IMR-90 (cell line): Measurements from ENCODE around the gene ARMC10. TPM values are rescaled to one million over a fixed set of nuclear protein-coding genes. Genes with fewer than 3 reads are reported as not detected.
"Not testable (repeated sequence)": the region's sequence is repeated elsewhere in the genome, so short reads cannot be mapped to it uniquely, and the experiment has no call there.

ENCODE experiments used
- ATAC-seq: fragments of 200-7000 bp; cut with Tn5 transposase; 2 replicates; pipeline ENCODE4 v1.9.1; 2020; ENCODE audit warnings: low read depth, mild to moderate bottlenecking, moderate library complexity
- BruUV-seq: library from RNA; stranded (reverse); fragments of 400-500 nt; replicated peaks from 2 replicates; lab custom pipeline; 2021; lab: Mats Ljungman, UMichigan
- CTCF ChIA-PET: fragments of 300-600 bp; formaldehyde crosslinking; extraction: SDS; loops from one replicate; lab custom pipeline; 2021; ENCODE audit warnings: antibody characterized with exemption; lab: Yijun Ruan, JAX
- POLR2A ChIA-PET: fragments of 300-600 bp; sonication (Branson Sonifier 250); formaldehyde crosslinking; loops from one replicate; lab custom pipeline; 2022; ENCODE audit warnings: antibody characterized with exemption; ENCODE audit not compliant: unreplicated experiment; lab: Charles Lee
- DNase-seq: peaks from one replicate; pipeline ENCODE4 v3.0.0; 2013
- H2AFZ ChIP-seq: replicated peaks from 2 replicates; pipeline ENCODE3; 2013; ENCODE audit warnings: low read length, mild to moderate bottlenecking; ENCODE audit not compliant: poor library complexity
- H2AK5ac ChIP-seq: 2 replicates; pipeline ENCODE4 v1.6.1; 2013; ENCODE audit warnings: low read depth, low read length, inconsistent platforms
- H2AK9ac ChIP-seq: replicated peaks from 2 replicates; pipeline ENCODE3; 2013; ENCODE audit warnings: mild to moderate bottlenecking, low read depth, low read length, moderate library complexity; ENCODE audit not compliant: poor library complexity
- H2BK120ac ChIP-seq: 2 replicates; pipeline ENCODE4 v1.6.1; 2013; ENCODE audit warnings: low read depth, low read length, inconsistent platforms
- H2BK15ac ChIP-seq: 3 replicates; pipeline ENCODE4 v1.6.1; 2013; ENCODE audit warnings: low read depth, low read length, inconsistent platforms
- H2BK20ac ChIP-seq: 2 replicates; pipeline ENCODE4 v1.6.1; 2013; ENCODE audit warnings: low read depth, mild to moderate bottlenecking, inconsistent platforms, low read length, moderate library complexity
- H2BK5ac ChIP-seq: 2 replicates; pipeline ENCODE4 v1.6.1; 2013; ENCODE audit warnings: mild to moderate bottlenecking, low read depth, low read length, inconsistent platforms; ENCODE audit not compliant: poor library complexity, severe bottlenecking
- H3K14ac ChIP-seq: replicated peaks from 2 replicates; pipeline ENCODE4 v1.6.1; 2013; ENCODE audit warnings: low read depth, low read length, inconsistent platforms
- H3K18ac ChIP-seq: 2 replicates; pipeline ENCODE4 v1.6.1; 2013; ENCODE audit warnings: low read depth, low read length, control low read depth
- H3K23ac ChIP-seq: 2 replicates; pipeline ENCODE4 v1.6.1; 2013; ENCODE audit warnings: low read depth, low read length, inconsistent platforms
- H3K27ac ChIP-seq: 2 replicates; pipeline ENCODE4 v1.5.1; 2013; ENCODE audit warnings: mild to moderate bottlenecking, control low read depth, low read length; ENCODE audit not compliant: insufficient read depth
- H3K27me3 ChIP-seq: 2 replicates; pipeline ENCODE4 v1.6.1; 2013; ENCODE audit warnings: low read length; ENCODE audit not compliant: control insufficient read depth, insufficient read depth
- H3K36me3 ChIP-seq: 2 replicates; pipeline ENCODE4 v1.6.1; 2013; ENCODE audit warnings: low read length, mixed read lengths; ENCODE audit not compliant: control insufficient read depth, insufficient read depth
- H3K4ac ChIP-seq: 2 replicates; pipeline ENCODE4 v1.6.1; 2013; ENCODE audit warnings: low read depth, low read length, inconsistent platforms
- H3K4me1 ChIP-seq: 2 replicates; pipeline ENCODE4 v1.6.1; 2013; ENCODE audit warnings: low read length, mixed read lengths; ENCODE audit not compliant: control insufficient read depth, insufficient read depth
- H3K4me2 ChIP-seq: 2 replicates; pipeline ENCODE4 v1.6.1; 2013; ENCODE audit warnings: low read depth, mild to moderate bottlenecking, control low read depth, low read length, moderate library complexity
- H3K4me3 ChIP-seq: 2 replicates; pipeline ENCODE4 v1.5.1; 2013; ENCODE audit warnings: low read depth, mild to moderate bottlenecking, control low read depth, low read length, moderate library complexity; ENCODE audit not compliant: insufficient read depth
- H3K56ac ChIP-seq: 2 replicates; pipeline ENCODE4 v1.6.1; 2013; ENCODE audit warnings: low read length, inconsistent platforms; ENCODE audit not compliant: insufficient read depth; ENCODE audit errors: extremely low read depth
- H3K79me1 ChIP-seq, 2 experiments: 2 replicates each; pipeline ENCODE4 v1.6.1; 2013; ENCODE audit warnings: low read length in 2 of 2, inconsistent platforms in 1 of 2, low read depth in 1 of 2
- H3K9ac ChIP-seq: 2 replicates; pipeline ENCODE4 v1.6.1; 2013; ENCODE audit warnings: low read depth, low read length, control low read depth
- H3K9me1 ChIP-seq: 2 replicates; pipeline ENCODE4 v1.6.1; 2013; ENCODE audit warnings: low read length, inconsistent platforms; ENCODE audit not compliant: insufficient read depth
- H3K9me3 ChIP-seq: 2 replicates; pipeline ENCODE4 v1.6.1; 2013; ENCODE audit warnings: low read length; ENCODE audit not compliant: control insufficient read depth, insufficient read depth
- H4K20me1 ChIP-seq: 2 replicates; pipeline ENCODE4 v1.6.1; 2013; ENCODE audit warnings: low read length, inconsistent platforms; ENCODE audit not compliant: insufficient read depth
- H4K5ac ChIP-seq: 2 replicates; pipeline ENCODE4 v1.6.1; 2013; ENCODE audit warnings: mild to moderate bottlenecking, low read depth, low read length, control low read depth
- H4K8ac ChIP-seq, 2 experiments: 2 replicates each; pipeline ENCODE4 v1.6.1; 2013; ENCODE audit warnings: low read depth in 2 of 2, low read length in 2 of 2, control low read depth in 1 of 2, inconsistent platforms in 1 of 2
- H4K91ac ChIP-seq: 2 replicates; pipeline ENCODE4 v1.6.1; 2013; ENCODE audit warnings: low read depth, low read length, inconsistent platforms; ENCODE audit not compliant: insufficient read depth
- WGBS, 2 experiments: methylation state at CpG; one replicate each; pipeline versions ENCODE4 v1.1.5 to v1.1.7; 2013; ENCODE audit warnings: missing lambda C conversion rate in 2 of 2; ENCODE audit not compliant: insufficient read length in 1 of 2; ENCODE audit errors: extremely low coverage in 2 of 2; 5-methylcytosine and 5-hydroxymethylcytosine counted together
- dilution Hi-C: fragments of 300-500 bp; cut with HindIII; formaldehyde crosslinking; loops from one replicate; pipeline ENCODE4 v1.14.3; 2018; ENCODE audit warnings: low sequenced_read_pairs; ENCODE audit not compliant: unreplicated experiment
- in situ Hi-C: fragments of 300-500 bp; cut with MboI; formaldehyde crosslinking; loops from 3 replicates; pipeline ENCODE4 v1.14.3; 2019; ENCODE audit warnings: low sequenced_read_pairs, inconsistent platforms, mixed read lengths
- intact Hi-C: fragments of 100-400 bp; cut with micrococcal nuclease; formaldehyde crosslinking; loops from 2 replicates; pipeline ENCODE4 v1.10.0; 2022
- polyA plus RNA-seq, 3 experiments: library from polyadenylated mRNA; depleted of rRNA; stranded (reverse); fragments of >200 nt; gene quantifications; 2 replicates each; pipeline ENCODE4 v1.2.3, GENCODE V29; 2012; ENCODE audit warnings: low replicate concordance in 1 of 3
- total RNA-seq: library from RNA; depleted of rRNA; stranded (reverse); fragments of >200 nt; gene quantifications from 2 replicates; pipeline ENCODE4 v1.2.3, GENCODE V29; 2012

Gene ARMC10
- total and polyA plus RNA-seq, 2 of the 4 experiments (the other 2 are of a cell fraction), result 17.4 to 21.0 TPM

DNA sequence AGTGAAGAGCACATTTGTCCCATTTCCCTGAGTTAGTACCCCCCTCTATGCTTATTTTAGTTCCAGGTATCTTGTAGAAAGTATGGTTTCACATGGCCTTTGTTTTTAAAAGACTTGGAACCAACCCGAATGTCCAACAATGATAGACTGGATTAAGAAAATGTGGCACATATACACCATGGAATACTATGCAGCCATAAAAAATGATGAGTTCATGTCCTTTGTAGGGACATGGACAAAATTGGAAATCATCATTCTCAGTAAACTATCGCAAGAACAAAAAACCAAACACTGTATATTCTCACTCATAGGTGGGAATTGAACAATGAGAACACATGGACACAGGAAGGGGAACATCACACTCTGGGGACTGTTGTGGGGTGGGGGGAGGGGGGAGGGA, 20.6 kb downstream of the ARMC10 start:
- WGBS, 2 experiments, result no CpG with 5 or more reads among the region's 2 CpGs
- POLR2A ChIA-PET, dilution Hi-C loops, H4K5ac ChIP-seq, H4K91ac ChIP-seq, H3K27me3 ChIP-seq, H3K23ac ChIP-seq, intact Hi-C loops, H2AK5ac ChIP-seq, H3K9me1 ChIP-seq, H3K9me3 ChIP-seq, H2AFZ ChIP-seq, H3K4ac ChIP-seq, H3K27ac ChIP-seq, H3K4me3 ChIP-seq, H2BK5ac ChIP-seq, in situ Hi-C loops, BruUV-seq, H3K4me2 ChIP-seq, H2BK15ac ChIP-seq, CTCF ChIA-PET, H4K20me1 ChIP-seq, H3K18ac ChIP-seq, H3K56ac ChIP-seq, H2BK120ac ChIP-seq, H3K9ac ChIP-seq, H2AK9ac ChIP-seq, DNase-seq, H2BK20ac ChIP-seq, H4K8ac ChIP-seq, H3K4me1 ChIP-seq, ATAC-seq, H3K14ac ChIP-seq, H3K79me1 ChIP-seq: not testable (repeated sequence)
- peaks cover 15% of the 10 kb centered on the region for H3K36me3 ChIP-seq
